Upper lobe of left lung (tissue), 4 donors: ENCODE results near the gene APAF1.

Experiments used
- EP300 ChIP-seq, 4 donors: sonication (generic); formaldehyde crosslinking; IDR thresholded peaks; one replicate each; pipeline ENCODE4 v1.5.1; 2017; ENCODE audit warnings: antibody characterized with exemption in 4 of 4, control low read depth in 2 of 4
- POLR2AphosphoS5 ChIP-seq, 2 donors: sonication (generic); formaldehyde crosslinking; IDR thresholded peaks; one replicate each; pipeline ENCODE4 v1.5.1; 2017; ENCODE audit warnings: antibody characterized with exemption in 2 of 2
- TF ChIP-seq, protein P1 (sequence below), 6 experiments: fragments of 450-650 bp in 4 of 6; fragments of 200-600 bp in 2 of 6; sonication (generic) in 2 of 6; IDR thresholded peaks; one replicate each; pipeline ENCODE4 v1.5.1; 2016 to 2019; ENCODE audit warnings: antibody characterized with exemption in 6 of 6

DNA sequence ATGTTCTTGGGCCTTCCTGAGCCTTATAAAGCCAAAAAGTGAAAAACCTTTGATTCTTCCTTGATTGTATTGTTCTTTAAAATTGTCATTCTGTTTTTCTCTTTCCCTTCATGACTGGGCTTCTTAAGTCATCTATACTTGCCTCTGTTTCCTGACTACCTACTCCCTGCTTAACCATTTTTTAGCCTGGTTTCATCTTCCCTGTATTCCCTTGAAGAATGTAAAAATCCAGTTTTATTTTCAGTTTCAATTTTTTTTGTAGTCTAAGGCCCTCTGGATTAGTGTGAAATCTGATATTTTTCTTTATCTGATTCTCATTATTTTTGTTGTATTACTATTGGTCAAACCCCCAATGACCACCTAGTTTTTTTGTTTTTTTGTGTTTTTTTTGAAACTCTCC, 46.3 kb downstream of the APAF1 start:
- TF ChIP-seq POLR2AphosphoS5 (IDR thresholded peaks at IDR 0.05) (no peak), EP300 (IDR thresholded peaks at IDR 0.05) (no peak)
- TF ChIP-seq, protein P1, sequence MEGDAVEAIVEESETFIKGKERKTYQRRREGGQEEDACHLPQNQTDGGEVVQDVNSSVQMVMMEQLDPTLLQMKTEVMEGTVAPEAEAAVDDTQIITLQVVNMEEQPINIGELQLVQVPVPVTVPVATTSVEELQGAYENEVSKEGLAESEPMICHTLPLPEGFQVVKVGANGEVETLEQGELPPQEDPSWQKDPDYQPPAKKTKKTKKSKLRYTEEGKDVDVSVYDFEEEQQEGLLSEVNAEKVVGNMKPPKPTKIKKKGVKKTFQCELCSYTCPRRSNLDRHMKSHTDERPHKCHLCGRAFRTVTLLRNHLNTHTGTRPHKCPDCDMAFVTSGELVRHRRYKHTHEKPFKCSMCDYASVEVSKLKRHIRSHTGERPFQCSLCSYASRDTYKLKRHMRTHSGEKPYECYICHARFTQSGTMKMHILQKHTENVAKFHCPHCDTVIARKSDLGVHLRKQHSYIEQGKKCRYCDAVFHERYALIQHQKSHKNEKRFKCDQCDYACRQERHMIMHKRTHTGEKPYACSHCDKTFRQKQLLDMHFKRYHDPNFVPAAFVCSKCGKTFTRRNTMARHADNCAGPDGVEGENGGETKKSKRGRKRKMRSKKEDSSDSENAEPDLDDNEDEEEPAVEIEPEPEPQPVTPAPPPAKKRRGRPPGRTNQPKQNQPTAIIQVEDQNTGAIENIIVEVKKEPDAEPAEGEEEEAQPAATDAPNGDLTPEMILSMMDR (IDR thresholded peaks at IDR 0.05): no peak
